Memory B cell (primary cell): ENCODE data around the gene ST7L.
A peak's percentile ranks its signal among the peaks of the same experiment; 100 is the strongest.
"Not testable (repeated sequence)": the region's sequence is repeated elsewhere in the genome, so short reads cannot be mapped to it uniquely, and the experiment has no call there.

Experiments
- ATAC-seq: fragments of 150-1000 bp; cut with Tn5 transposase; 2 replicates; pipeline ENCODE4 v1.10.0; 2021; ENCODE audit warnings: low read depth, mild to moderate bottlenecking, moderate library complexity
- DNase-seq, 2 donors: peaks; one replicate each; pipeline ENCODE4 v3.0.0; 2022; ENCODE audit warnings: low spot score in 2 of 2
- H3K27ac Mint-ChIP-seq: one replicate; pipeline ENCODE4 v1.8.0; 2022; ENCODE audit warnings: mild to moderate bottlenecking, moderate library complexity, mixed read lengths
- H3K27me3 Mint-ChIP-seq: one replicate; pipeline ENCODE4 v1.8.0; 2022; ENCODE audit warnings: mixed read lengths
- H3K36me3 Mint-ChIP-seq: one replicate; pipeline ENCODE4 v1.8.0; 2022; ENCODE audit warnings: mild to moderate bottlenecking, mixed read lengths
- H3K4me1 Mint-ChIP-seq: one replicate; pipeline ENCODE4 v1.8.0; 2022; ENCODE audit warnings: mixed read lengths
- H3K4me3 Mint-ChIP-seq: one replicate; pipeline ENCODE4 v1.8.0; 2022; ENCODE audit warnings: mild to moderate bottlenecking, moderate library complexity, mixed read lengths
- H3K9me3 Mint-ChIP-seq: one replicate; pipeline ENCODE4 v1.8.0; 2022; ENCODE audit warnings: mixed read lengths

Gene ST7L

GRCh38 chr1:112618721-112619517, at the start of gene ST7L:
TSS of gene ST7L (minus strand) at chr1:112619141. CDS start at chr1:112619113, 28 bp downstream.
- Mint-ChIP-seq H3K36me3 (peaks cover 2% of the 10 kb centered on the region), H3K27me3 (no peaks in the 10 kb centered on the region), H3K4me1 (peaks cover 20% of the 10 kb centered on the region), H3K4me3 (peak within 1 kb of the TSS; percentile 99), H3K9me3 (no peaks in the 10 kb centered on the region), H3K27ac (peak within 1 kb of the TSS; percentile 98)
- ATAC-seq (peak; percentile 34), DNase-seq (peak; percentile 61 to 72)

GRCh38 chr1:112666946-112667345, 48.0 kb upstream of the ST7L start:
- ATAC-seq (no peak), DNase-seq (no peak)
- H3K36me3 Mint-ChIP-seq, result peaks cover 46% of the 10 kb centered on the region
- H3K4me3 Mint-ChIP-seq, result no peak overlapping the region
- H3K4me1 Mint-ChIP-seq, result peaks cover 15% of the 10 kb centered on the region
- no peaks in the 10 kb centered on the region for H3K9me3 Mint-ChIP-seq
- H3K27me3 Mint-ChIP-seq, result no peaks in the 10 kb centered on the region
- H3K27ac Mint-ChIP-seq, result no peak overlapping the region

- no peaks in the 10 kb centered on the region for H3K9me3 Mint-ChIP-seq
- H3K4me3 Mint-ChIP-seq, result no peak overlapping the region
- DNase-seq, result no peak
- H3K4me1 Mint-ChIP-seq, result peaks cover 8% of the 10 kb centered on the region
- ATAC-seq, result no peak
- H3K27me3 Mint-ChIP-seq, result no peaks in the 10 kb centered on the region
- H3K27ac Mint-ChIP-seq, result peak overlapping the region; percentile 15
- H3K36me3 Mint-ChIP-seq, result peaks cover 49% of the 10 kb centered on the region
These were observed 46.9 kb upstream of the ST7L start for GRCh38 chr1:112665857-112666256.

- Mint-ChIP-seq H3K9me3 (no peaks in the 10 kb centered on the region), H3K36me3 (peaks cover 22% of the 10 kb centered on the region), H3K4me1 (peaks cover 7% of the 10 kb centered on the region), H3K27ac (peak overlapping the region; percentile 43), H3K27me3 (no peaks in the 10 kb centered on the region), H3K4me3 (no peak overlapping the region)
- ATAC-seq, result no peak
- DNase-seq, result no peak
These were observed 32.3 kb upstream of the ST7L start for GRCh38 chr1:112651205-112651604.

- no peak overlapping the region for H3K4me3 Mint-ChIP-seq
- peaks cover 17% of the 10 kb centered on the region for H3K4me1 Mint-ChIP-seq
- H3K9me3 Mint-ChIP-seq, result no peaks in the 10 kb centered on the region
- H3K27me3 Mint-ChIP-seq, result no peaks in the 10 kb centered on the region
- peak overlapping the region; percentile 69 for H3K27ac Mint-ChIP-seq
- ATAC-seq, result no peak
- H3K36me3 Mint-ChIP-seq, result peaks cover 22% of the 10 kb centered on the region
- DNase-seq, result no peak
These were observed 27.3 kb upstream of the ST7L start for GRCh38 chr1:112646225-112646624.

- Mint-ChIP-seq H3K9me3 (no peaks in the 10 kb centered on the region), H3K27me3 (no peaks in the 10 kb centered on the region), H3K27ac (no peak overlapping the region), H3K36me3 (peaks cover 9% of the 10 kb centered on the region), H3K4me3 (no peak overlapping the region), H3K4me1 (peaks cover 12% of the 10 kb centered on the region)
- DNase-seq (no peak), ATAC-seq (no peak)
These were observed 24.1 kb upstream of the ST7L start for GRCh38 chr1:112643080-112643479.

GRCh38 chr1:112640437-112640836, 21.5 kb upstream of the ST7L start:
- H3K36me3 Mint-ChIP-seq, DNase-seq, H3K9me3 Mint-ChIP-seq, H3K4me3 Mint-ChIP-seq, ATAC-seq, H3K27ac Mint-ChIP-seq, H3K27me3 Mint-ChIP-seq: not testable (repeated sequence)
- peaks cover 21% of the 10 kb centered on the region for H3K4me1 Mint-ChIP-seq

- Mint-ChIP-seq H3K9me3 (no peaks in the 10 kb centered on the region), H3K4me3 (no peak overlapping the region), H3K27me3 (no peaks in the 10 kb centered on the region), H3K27ac (peak overlapping the region; percentile 73), H3K36me3 (peaks cover 10% of the 10 kb centered on the region), H3K4me1 (peaks cover 35% of the 10 kb centered on the region)
- no peak for ATAC-seq
- DNase-seq, result no peak
These were observed 19.1 kb upstream of the ST7L start for GRCh38 chr1:112638110-112638428.

- Mint-ChIP-seq H3K27ac (peak overlapping the region; percentile 86), H3K9me3 (no peaks in the 10 kb centered on the region), H3K4me3 (no peak overlapping the region), H3K36me3 (peaks cover 12% of the 10 kb centered on the region), H3K27me3 (no peaks in the 10 kb centered on the region), H3K4me1 (peaks cover 36% of the 10 kb centered on the region)
- ATAC-seq (no peak), DNase-seq (no peak)
These were observed 18.5 kb upstream of the ST7L start for GRCh38 chr1:112637254-112638109.

- Mint-ChIP-seq H3K27ac (peak overlapping the region; percentile 86), H3K27me3 (no peaks in the 10 kb centered on the region), H3K36me3 (peaks cover 15% of the 10 kb centered on the region), H3K4me1 (peaks cover 39% of the 10 kb centered on the region), H3K4me3 (peak overlapping the region; percentile 46), H3K9me3 (no peaks in the 10 kb centered on the region)
- ATAC-seq (no peak), DNase-seq (no peak)
These were observed 17.8 kb upstream of the ST7L start for GRCh38 chr1:112636597-112637253.

- H3K4me3 Mint-ChIP-seq, result no peak overlapping the region
- H3K27me3 Mint-ChIP-seq, result no peaks in the 10 kb centered on the region
- peaks cover 41% of the 10 kb centered on the region for H3K4me1 Mint-ChIP-seq
- ATAC-seq (no peak), DNase-seq (no peak)
- peaks cover 20% of the 10 kb centered on the region for H3K36me3 Mint-ChIP-seq
- H3K9me3 Mint-ChIP-seq, result no peaks in the 10 kb centered on the region
- peak overlapping the region; percentile 86 for H3K27ac Mint-ChIP-seq
These were observed 17.1 kb upstream of the ST7L start for GRCh38 chr1:112636056-112636455.

- Mint-ChIP-seq H3K4me3 (no peak overlapping the region), H3K9me3 (no peaks in the 10 kb centered on the region), H3K27me3 (no peaks in the 10 kb centered on the region), H3K4me1 (peaks cover 51% of the 10 kb centered on the region), H3K27ac (peak overlapping the region; percentile 46), H3K36me3 (peaks cover 25% of the 10 kb centered on the region)
- DNase-seq (no peak), ATAC-seq (no peak)
These were observed 15.4 kb upstream of the ST7L start for GRCh38 chr1:112634367-112634766.

GRCh38 chr1:112633628-112634027, 14.7 kb upstream of the ST7L start:
- H3K27ac Mint-ChIP-seq, result peak overlapping the region; percentile 46
- ATAC-seq, result no peak
- no peak overlapping the region for H3K4me3 Mint-ChIP-seq

GRCh38 chr1:112629256-112629655, 10.3 kb upstream of the ST7L start:
- H3K4me1 Mint-ChIP-seq, result peaks cover 63% of the 10 kb centered on the region
- H3K9me3 Mint-ChIP-seq, result no peaks in the 10 kb centered on the region
- peak overlapping the region; percentile 33 for H3K27ac Mint-ChIP-seq
- H3K36me3 Mint-ChIP-seq, result peaks cover 37% of the 10 kb centered on the region
- ATAC-seq, result no peak
- H3K4me3 Mint-ChIP-seq, result peak overlapping the region; percentile 0
- no peaks in the 10 kb centered on the region for H3K27me3 Mint-ChIP-seq
- no peak for DNase-seq

More at GRCh38 chr1:112633628-112634027, 14.7 kb upstream of the ST7L start:
- no peaks in the 10 kb centered on the region for H3K27me3 Mint-ChIP-seq
- DNase-seq, result no peak
- H3K9me3 Mint-ChIP-seq, result no peaks in the 10 kb centered on the region
- peaks cover 58% of the 10 kb centered on the region for H3K4me1 Mint-ChIP-seq
- peaks cover 30% of the 10 kb centered on the region for H3K36me3 Mint-ChIP-seq
